Head of caudate nucleus (tissue), 42 donors: Measurements from ENCODE around the gene STX2.
A peak's percentile ranks its signal among the peaks of the same experiment; 100 is the strongest.

Experiments
- DNase-seq, 42 donors: peaks; one replicate each; pipeline versions ENCODE4 v3.0.0 to v3.0.0-alpha.2; 2020 to 2021; ENCODE audit warnings: mixed read lengths in 7 of 42
- intact Hi-C: fragments of 100-400 bp; cut with DNase I; formaldehyde crosslinking; loops from one replicate; pipeline ENCODE4 v1.15.0; 2022

The STX2 gene

DNA sequence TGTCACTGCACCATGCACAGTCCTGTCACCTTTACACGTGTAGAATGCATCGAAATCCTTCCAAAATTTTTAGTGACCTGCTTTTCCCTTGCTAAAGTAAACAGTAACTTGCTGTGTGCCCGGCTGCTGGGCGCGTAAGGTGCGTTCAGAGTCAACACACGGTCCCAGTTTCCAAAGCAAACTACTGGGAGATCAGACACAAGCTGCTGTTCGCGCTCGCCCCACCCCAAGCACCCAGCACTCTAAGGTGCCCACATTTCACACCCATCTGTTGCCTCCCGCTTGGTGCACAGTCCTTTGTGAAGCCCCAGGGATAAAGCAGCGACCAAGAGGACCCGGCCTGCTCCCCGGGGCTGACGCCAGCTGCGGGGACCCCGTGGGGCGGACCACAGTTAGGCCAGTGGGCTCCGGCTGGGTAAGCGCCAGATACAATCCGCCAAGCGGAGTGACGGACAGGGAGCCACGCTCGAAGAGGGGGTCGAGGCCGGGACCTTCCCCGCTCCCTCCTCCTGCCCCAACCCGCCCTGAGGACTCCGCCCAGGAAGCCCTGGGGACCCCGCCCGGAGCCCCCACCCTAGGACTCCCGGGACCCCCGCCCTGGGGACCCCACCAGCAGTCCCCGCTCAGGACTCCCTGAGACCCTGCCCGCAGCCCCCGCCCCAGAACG lies 633 bp downstream of the STX2 start:
- intact Hi-C loops, result loop anchor here (2.0 kb wide), 1 partner anchor 32 kb away; no protein-coding TSS in a partner anchor
- DNase-seq, result peak in 30 of 42 donors; percentile 19 to 59 (median 34)

- intact Hi-C loops, result no loop called here
- DNase-seq, result peak in 1 of 42 donors; percentile 5
Observed at GRCh38 chr12:130835436-130835835, 3.6 kb downstream of the STX2 start.

DNA sequence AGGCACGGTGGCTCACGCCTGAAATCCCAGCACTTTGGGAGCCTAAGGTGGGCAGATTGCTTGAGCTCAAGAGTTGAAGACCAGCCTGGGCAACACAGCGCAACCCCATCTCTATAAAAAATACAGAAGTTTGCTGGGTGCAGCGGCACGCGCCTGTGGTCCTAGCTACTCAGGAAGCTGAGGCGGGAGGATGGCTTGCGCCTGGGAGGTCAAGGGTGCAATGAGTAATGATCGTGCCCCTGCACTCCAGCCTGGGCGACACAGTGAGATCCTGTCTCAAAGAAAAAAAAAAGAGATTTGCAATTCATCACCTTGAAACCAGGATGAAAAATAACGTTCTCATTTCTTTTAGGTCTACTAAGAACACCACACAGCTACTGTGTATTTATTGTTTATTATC lies 4.0 kb downstream of the STX2 start:
- intact Hi-C loops, result no loop called here
- peak in 1 of 42 donors; percentile 30 for DNase-seq

GRCh38 chr12:130832561-130833209 lies 6.4 kb downstream of the STX2 start:
- intact Hi-C loops, result no loop called here
- peak in 35 of 42 donors; percentile 24 to 69 (median 53) for DNase-seq

GRCh38 chr12:130831876-130832405 lies 7.1 kb downstream of the STX2 start:
- DNase-seq, result no peak
- intact Hi-C loops, result no loop called here

DNA sequence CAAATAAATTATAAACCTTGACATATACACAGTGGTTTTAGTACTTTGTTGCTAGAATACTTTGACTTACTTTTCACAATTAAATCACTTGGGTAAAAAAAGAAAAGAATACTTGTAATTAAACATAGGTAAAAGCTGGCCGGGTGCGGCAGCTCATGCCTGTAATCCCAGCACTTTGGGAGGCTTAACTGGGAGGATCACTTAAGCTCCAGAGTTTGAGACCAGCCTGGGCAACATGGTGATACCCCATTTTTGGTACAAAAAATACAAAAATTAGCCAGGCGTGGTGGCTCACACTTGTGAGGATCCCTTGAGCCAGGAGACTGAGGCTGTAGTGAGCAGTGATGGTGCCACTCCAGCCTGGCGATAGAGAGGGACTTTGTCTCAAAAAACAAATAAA lies 7.8 kb downstream of the STX2 start:
- DNase-seq, result no peak
- intact Hi-C loops, result no loop called here

DNA sequence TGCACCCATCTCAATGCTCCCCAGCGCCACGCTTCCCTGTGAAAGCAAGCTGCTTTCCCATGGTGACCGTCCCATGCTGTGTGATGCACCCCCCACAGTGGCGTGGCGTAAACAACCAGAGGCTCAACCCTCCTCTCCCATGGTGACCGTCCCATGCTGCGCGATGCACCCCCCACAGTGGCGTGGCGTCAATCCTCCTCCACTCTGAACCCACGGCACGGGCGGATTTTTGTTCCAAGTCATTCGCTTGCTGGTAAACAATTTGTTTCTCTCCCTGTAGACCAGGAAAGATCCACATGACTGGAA lies 8.9 kb downstream of the STX2 start:
- DNase-seq, result peak in 1 of 42 donors; percentile 46
- intact Hi-C loops, result no loop called here

DNA sequence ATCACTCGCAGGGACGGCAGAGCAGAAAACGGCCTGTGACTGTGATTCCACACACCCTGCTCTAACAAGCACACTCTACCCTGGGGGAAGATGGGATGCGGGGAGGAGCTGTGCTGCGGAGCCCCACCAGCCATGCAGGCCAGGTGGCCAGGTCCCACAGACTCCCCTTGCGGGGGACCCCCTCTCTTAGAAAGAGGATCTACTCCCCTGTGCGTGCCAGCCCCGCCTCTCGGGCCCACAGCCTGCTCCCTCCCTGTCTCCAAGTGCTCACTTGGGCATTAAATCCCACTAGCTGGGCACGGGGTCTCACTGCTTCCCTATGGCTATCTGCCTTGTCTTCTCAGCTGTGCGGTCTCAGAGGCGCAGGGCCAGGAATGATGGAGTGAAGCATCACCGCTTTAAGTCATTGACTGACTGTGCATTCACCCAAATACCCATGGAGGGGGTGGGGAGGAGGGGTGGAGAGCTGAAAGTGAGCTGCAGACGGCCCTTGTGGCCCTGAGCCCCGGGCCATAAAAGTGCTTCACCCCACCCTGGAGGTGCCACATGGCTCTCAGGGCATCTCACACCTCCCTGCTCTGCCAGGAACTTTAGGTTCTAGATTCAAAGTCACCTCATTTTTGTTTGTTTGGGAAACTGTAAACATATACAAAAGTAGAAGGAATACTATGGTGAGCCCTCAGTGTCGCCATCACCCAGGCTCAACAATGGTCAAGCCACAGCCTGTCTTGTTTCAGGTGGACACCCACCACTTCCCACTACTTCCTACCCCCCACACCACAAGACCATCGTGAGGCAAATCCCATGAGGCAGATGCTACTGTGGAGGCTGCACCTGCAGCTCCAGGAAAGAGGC lies 9.4 kb downstream of the STX2 start:
- intact Hi-C loops, result no loop called here
- DNase-seq, result no peak

GRCh38 chr12:130828895-130829294 lies 10.2 kb downstream of the STX2 start:
- intact Hi-C loops, result no loop called here
- no peak for DNase-seq

GRCh38 chr12:130827432-130827831 lies 11.6 kb downstream of the STX2 start:
- DNase-seq, result no peak
- intact Hi-C loops, result no loop called here

DNA sequence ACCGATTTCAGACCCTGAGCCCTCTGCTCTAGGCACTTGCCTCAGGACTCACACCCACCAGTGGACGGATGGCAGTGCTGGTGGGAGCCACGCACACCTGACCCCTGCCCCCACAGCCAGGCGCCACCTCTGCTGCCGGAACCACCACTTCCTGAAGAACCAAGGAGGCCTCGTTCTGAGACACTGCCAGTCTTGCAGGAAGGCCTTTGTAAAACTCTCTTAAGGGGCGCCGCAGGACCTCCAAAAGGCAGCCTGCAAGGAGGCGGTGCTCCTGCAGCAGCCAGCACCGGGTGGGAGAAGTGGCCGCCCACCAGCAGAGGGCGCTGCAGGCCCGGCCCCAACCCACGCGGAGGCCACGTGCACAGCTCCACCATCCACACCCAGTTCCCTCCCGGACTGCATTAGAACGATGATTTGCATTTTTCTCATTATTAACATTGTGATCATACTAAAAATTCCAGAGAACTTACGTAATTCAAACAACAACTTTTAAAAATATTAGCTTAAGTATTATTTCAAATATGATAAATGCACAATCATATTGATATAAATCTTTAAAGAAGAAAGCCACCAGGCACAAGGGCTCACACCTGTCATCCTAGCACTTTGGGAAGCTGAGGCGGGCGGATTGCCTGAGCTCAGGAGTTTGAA lies 12.8 kb downstream of the STX2 start:
- intact Hi-C loops, result no loop called here

DNA sequence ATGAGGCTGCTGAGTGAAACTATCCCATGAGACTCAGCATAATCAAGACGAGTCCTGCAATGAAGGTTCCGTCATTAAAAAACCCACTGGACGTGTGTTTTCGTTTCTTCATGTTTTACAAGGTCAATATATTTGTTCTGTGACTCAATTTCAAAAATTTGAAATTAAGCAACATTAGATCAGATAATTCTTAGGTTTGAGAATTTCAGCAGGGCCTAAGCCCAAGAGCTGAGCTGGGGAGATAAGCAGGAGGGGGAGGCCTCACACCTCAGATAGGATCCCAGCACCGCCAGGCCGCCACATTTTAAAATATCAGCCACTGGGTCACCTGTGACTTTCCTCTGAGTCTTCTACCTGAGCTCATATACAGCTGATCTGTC lies 13.3 kb downstream of the STX2 start:
- DNase-seq, result peak in 1 of 42 donors; percentile 18
- intact Hi-C loops, result no loop called here

More for the DNA sequence above, 12.8 kb downstream of the STX2 start:
- peak in 30 of 42 donors; percentile 15 to 79 (median 51) for DNase-seq

- intact Hi-C loops, result no loop called here
- DNase-seq, result no peak
Observed at GRCh38 chr12:130819681-130820080, 19.4 kb downstream of the STX2 start.

DNA sequence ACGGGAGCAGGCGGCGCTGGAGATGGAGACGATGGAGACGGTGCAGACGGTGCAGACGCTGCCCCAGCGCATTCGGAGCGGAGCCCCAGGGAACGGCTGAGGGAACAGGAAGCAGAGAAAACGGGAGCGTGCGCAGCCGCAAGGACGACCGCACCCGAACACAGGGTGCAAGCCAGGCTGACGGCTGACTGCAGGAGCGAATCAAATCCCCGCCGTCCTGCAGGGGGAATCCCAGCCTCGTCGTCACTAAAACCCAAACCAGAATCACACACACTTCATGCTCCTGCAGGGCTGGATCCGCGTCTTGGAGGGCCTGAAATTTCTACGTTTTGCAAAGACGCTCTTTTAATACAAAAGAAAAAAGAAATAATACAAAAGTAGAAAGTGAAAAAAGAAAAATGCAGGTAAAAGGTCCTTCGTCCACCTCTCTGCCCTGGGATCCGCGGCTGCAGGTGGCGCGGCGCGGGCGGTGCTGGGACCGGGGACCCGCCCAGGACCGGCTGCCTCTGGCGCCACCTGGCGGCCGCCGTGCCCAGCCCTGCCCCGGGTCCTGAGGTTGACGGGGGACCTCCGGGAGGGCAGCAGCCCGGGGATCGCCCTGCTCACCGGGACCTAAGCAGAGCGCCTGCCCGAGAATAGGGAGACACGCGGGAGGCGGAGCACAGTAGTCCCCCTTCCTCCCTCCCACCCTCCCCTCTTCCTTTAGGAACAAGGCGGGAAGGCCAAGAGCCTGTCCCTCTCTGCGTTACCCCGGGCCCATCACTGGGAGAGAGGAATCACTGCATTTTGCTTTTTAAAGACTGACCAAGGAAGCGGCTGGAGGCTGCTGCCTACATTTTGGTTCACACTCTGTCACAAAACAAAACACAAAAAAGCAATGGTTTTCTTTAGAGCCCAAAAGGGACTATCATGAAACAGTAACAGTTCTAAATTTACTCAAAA lies 20.1 kb downstream of the STX2 start:
- peak in 41 of 42 donors; percentile 52 to 90 (median 77) for DNase-seq
- intact Hi-C loops, result no loop called here

GRCh38 chr12:130818272-130818634 lies 20.8 kb downstream of the STX2 start:
- intact Hi-C loops, result no loop called here
- DNase-seq, result peak in 1 of 42 donors; percentile 14

- intact Hi-C loops, result no loop called here
- DNase-seq, result no peak
Observed at GRCh38 chr12:130817804-130818203, 21.2 kb downstream of the STX2 start.

GRCh38 chr12:130816097-130816496 lies 23.0 kb downstream of the STX2 start:
- intact Hi-C loops, result no loop called here

GRCh38 chr12:130815028-130815741 lies 23.9 kb downstream of the STX2 start:
- intact Hi-C loops, result no loop called here
- DNase-seq, result peak in 41 of 42 donors; percentile 29 to 88 (median 66)

More at GRCh38 chr12:130816097-130816496, 23.0 kb downstream of the STX2 start:
- DNase-seq, result no peak
